ENCODE measurements around the gene DNAAF9. TPM values are rescaled to one million over a fixed set of nuclear protein-coding genes. Genes with fewer than 3 reads are reported as not detected.

DNAAF9 gene
- total and polyA plus RNA-seq, 8 donors: 3.9 to 10.2 (median 5.1) TPM

DNA sequence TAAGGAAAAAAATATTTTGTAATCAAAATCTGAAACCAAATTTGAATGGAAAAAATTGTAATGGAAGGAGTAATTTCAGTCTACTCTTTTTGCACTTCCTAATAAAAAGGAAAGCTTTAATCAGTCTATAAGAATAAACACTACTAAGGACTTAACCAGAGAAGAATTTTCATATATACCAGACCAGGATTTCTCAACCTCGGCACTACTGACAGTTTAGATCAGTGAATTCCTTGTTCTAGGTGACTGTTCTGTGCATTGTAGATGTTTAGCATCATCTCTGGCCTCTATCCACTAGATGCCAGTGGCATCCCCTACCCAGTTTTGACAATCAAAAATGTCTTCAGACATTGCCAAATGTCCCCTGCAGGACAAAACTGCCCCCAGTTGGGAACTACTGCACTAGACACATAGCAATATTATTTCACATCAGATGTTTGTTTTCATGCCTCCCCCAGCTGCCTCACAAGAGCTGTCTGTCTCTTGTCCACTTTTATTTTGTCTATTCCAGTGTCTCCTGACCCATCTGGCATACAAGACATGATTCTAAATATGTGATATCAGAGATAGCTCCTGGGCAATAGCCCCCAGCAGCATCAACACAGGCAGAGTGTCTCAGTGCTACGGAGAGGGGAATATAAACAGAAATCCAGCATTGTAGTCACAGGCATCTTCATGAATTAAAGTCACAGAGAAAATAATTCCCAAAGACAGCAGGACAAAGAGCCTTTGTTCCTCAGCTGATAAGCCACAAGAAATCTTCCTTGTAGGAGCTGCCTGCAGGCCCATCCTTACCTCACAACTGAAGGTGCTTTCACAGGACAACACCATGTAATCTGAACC, 27.0 kb downstream of the DNAAF9 start:
- H3K27ac ChIP-seq: no peak overlapping the region
- no peak for FAIRE-seq
- no peak for DNase-seq
- H3K36me3 ChIP-seq: no peaks in the 10 kb centered on the region
- WGBS, 2 donors: 66 to 74% methylated on average over 2 of the region's 2 CpGs
- intact Hi-C loops (cut with DNase I): no loop called here
- no peak overlapping the region for H3K4me3 ChIP-seq
- H3K27me3 ChIP-seq: no peaks in the 10 kb centered on the region
- no peaks in the 10 kb centered on the region for H3K4me1 ChIP-seq
- H3K9me3 ChIP-seq: no peaks in the 10 kb centered on the region
- TF ChIP-seq, protein P1, sequence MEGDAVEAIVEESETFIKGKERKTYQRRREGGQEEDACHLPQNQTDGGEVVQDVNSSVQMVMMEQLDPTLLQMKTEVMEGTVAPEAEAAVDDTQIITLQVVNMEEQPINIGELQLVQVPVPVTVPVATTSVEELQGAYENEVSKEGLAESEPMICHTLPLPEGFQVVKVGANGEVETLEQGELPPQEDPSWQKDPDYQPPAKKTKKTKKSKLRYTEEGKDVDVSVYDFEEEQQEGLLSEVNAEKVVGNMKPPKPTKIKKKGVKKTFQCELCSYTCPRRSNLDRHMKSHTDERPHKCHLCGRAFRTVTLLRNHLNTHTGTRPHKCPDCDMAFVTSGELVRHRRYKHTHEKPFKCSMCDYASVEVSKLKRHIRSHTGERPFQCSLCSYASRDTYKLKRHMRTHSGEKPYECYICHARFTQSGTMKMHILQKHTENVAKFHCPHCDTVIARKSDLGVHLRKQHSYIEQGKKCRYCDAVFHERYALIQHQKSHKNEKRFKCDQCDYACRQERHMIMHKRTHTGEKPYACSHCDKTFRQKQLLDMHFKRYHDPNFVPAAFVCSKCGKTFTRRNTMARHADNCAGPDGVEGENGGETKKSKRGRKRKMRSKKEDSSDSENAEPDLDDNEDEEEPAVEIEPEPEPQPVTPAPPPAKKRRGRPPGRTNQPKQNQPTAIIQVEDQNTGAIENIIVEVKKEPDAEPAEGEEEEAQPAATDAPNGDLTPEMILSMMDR (IDR thresholded peaks at IDR 0.05): no peak
- no peak for ATAC-seq

DNA sequence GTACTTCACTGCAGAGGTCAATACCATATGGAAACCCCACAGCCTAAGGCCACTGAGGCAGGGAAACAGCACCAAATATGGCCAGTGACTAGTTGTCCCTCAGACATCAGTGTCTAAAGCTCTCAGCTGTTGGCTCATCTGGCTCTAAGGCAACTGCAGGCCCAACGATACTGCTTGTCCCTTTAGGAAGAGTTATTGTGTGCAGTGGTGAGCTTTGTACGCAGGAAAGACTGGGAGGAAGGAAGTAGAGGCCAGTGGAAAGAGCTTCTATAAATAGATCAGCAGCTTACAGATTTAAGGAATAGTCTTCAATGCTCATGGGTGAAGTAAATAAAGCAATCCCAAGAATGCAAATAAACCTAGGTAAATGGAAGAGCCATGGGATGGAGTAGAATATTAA, 29.3 kb downstream of the DNAAF9 start:
- TF ChIP-seq, protein P1 (IDR thresholded peaks at IDR 0.05): no peak
- peaks cover 4 to 14% (median 12%) of the 10 kb centered on the region in 3 donors for H3K4me1 ChIP-seq
- no peak overlapping the region for H3K4me3 ChIP-seq
- peak overlapping the region in 1 of 4 donors; percentile 4 for H3K27ac ChIP-seq
- H3K36me3 ChIP-seq: peaks cover 0 to 5% (median 0%) of the 10 kb centered on the region in 3 donors
- no peaks in the 10 kb centered on the region for H3K27me3 ChIP-seq
- WGBS, 2 donors: 83 to 88% methylated on average over 2 of the region's 2 CpGs
- FAIRE-seq: no peak
- no peaks in the 10 kb centered on the region for H3K9me3 ChIP-seq
- ATAC-seq: no peak
- no peak for DNase-seq
- intact Hi-C loops (cut with DNase I): no loop called here

DNA sequence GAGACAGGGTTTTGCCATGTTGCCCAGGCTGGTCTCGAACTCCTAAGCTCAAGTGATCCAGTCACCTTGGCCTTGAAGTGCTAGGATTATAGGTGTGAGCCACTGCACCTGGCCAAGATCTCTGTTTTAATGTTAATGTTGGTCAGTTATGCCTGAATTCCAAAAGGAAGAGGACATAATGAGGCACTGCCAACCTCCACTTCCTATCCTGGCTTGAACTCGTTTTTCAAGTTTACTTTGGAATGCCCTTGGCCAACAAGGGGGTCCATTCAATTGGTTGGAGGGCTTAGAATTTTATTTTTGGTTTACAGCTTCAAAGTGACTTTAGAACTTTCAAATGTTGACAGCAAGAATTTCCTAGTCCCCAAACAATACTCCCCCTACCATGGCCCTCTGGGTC, 29.8 kb downstream of the DNAAF9 start:
- peaks cover 0 to 5% (median 0%) of the 10 kb centered on the region in 3 donors for H3K36me3 ChIP-seq
- ATAC-seq: no peak
- WGBS, 2 donors: 64 to 68% methylated on average over 2 of the region's 2 CpGs
- intact Hi-C loops (cut with DNase I): no loop called here
- H3K4me3 ChIP-seq: no peak overlapping the region
- peaks cover 4 to 14% (median 12%) of the 10 kb centered on the region in 3 donors for H3K4me1 ChIP-seq
- TF ChIP-seq, protein P1 (IDR thresholded peaks at IDR 0.05): no peak
- no peaks in the 10 kb centered on the region for H3K27me3 ChIP-seq
- DNase-seq: no peak
- no peak for FAIRE-seq
- peak overlapping the region in 1 of 4 donors; percentile 4 for H3K27ac ChIP-seq
- H3K9me3 ChIP-seq: no peaks in the 10 kb centered on the region

DNA sequence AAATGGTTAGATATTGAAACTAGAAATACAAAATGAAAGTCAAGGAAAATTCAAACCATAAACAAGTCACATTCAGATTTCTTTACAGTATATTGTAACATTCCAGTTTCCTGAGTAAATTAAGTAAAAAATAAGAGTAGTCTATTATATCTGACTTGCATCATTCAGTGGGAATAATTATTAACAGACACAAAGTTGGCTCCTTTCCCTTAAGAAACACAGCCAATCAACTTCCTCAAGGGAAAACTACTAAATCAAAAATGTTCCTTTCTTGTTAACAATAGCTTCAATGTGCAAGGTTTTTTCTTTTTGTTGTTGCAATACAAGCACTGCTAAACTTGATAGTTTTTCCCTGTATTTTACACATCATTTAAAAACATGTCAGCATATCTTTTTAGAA, 33.2 kb downstream of the DNAAF9 start:
- Histone ChIP-seq H3K27ac (peak overlapping the region in 1 of 4 donors; percentile 8), H3K9me3 (no peaks in the 10 kb centered on the region), H3K27me3 (no peaks in the 10 kb centered on the region), H3K36me3 (peaks cover 0 to 9% (median 2%) of the 10 kb centered on the region in 3 donors), H3K4me1 (peaks cover 4 to 19% (median 14%) of the 10 kb centered on the region in 3 donors), H3K4me3 (no peak overlapping the region)
- DNase-seq (no peak), FAIRE-seq (no peak), ATAC-seq (peak in 3 of 4 donors; percentile 38 to 62 (median 60))
- TF ChIP-seq, protein P1 (IDR thresholded peaks at IDR 0.05): no peak
- intact Hi-C loops (cut with DNase I): no loop called here

DNA sequence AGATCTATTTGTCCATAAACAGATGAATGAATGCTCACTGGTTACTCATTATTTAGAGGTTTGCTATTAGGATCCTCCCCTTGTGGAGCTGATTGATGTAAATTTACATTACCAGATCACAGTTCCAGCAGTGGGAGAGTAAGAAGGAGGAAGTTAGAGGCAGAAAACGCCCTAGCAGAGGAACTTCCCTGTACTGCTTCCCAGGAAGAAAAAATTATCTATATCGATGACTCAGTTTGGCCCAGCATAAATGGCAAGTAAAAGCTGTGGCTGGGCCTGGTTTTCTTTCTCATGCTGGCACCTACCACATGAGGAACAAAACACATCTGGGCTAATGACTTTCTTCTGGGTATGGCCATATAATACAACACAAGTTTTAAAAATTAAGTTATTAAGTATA, 35.7 kb downstream of the DNAAF9 start:
- TF ChIP-seq, protein P1 (IDR thresholded peaks at IDR 0.05): no peak
- Histone ChIP-seq H3K4me1 (peaks cover 4 to 19% (median 14%) of the 10 kb centered on the region in 3 donors), H3K36me3 (peaks cover 0 to 13% (median 2%) of the 10 kb centered on the region in 3 donors), H3K4me3 (no peak overlapping the region), H3K27me3 (no peaks in the 10 kb centered on the region), H3K9me3 (no peaks in the 10 kb centered on the region), H3K27ac (peak overlapping the region in 1 of 4 donors; percentile 15)
- 85 to 86% methylated on average over 2 of the region's 2 CpGs for WGBS, 2 donors
- ATAC-seq: peak in 3 of 4 donors; percentile 21 to 65 (median 26)
- FAIRE-seq: no peak
- no peak for DNase-seq
- intact Hi-C loops (cut with DNase I): no loop called here

Data from pancreas (tissue), 10 donors.